ENCODE results near the gene ERGIC1. TPM values are rescaled to one million over a fixed set of nuclear protein-coding genes. Genes with fewer than 3 reads are reported as not detected.

Gene ERGIC1
- total RNA-seq, 2 donors from 2014 or later, result 34.0 to 35.7 TPM

- Mint-ChIP-seq H3K4me1 (peaks cover 16% of the 10 kb centered on the region), H3K27ac (no peak overlapping the region), H3K4me3 (no peak overlapping the region), H3K27me3 (no peaks in the 10 kb centered on the region), H3K9me3 (no peaks in the 10 kb centered on the region), H3K36me3 (ENCODE audit: low read depth) (no peaks in the 10 kb centered on the region)
- no peak for ATAC-seq (replicated peaks)
Measured at GRCh38 chr5:172795318-172795977, 38.6 kb upstream of the ERGIC1 start.

GRCh38 chr5:172796306-172796705, 37.7 kb upstream of the ERGIC1 start:
- no peak for ATAC-seq (replicated peaks)
- Mint-ChIP-seq H3K4me3 (no peak overlapping the region), H3K27me3 (no peaks in the 10 kb centered on the region), H3K4me1 (peaks cover 16% of the 10 kb centered on the region), H3K27ac (no peak overlapping the region), H3K36me3 (ENCODE audit: low read depth) (no peaks in the 10 kb centered on the region), H3K9me3 (no peaks in the 10 kb centered on the region)

DNA sequence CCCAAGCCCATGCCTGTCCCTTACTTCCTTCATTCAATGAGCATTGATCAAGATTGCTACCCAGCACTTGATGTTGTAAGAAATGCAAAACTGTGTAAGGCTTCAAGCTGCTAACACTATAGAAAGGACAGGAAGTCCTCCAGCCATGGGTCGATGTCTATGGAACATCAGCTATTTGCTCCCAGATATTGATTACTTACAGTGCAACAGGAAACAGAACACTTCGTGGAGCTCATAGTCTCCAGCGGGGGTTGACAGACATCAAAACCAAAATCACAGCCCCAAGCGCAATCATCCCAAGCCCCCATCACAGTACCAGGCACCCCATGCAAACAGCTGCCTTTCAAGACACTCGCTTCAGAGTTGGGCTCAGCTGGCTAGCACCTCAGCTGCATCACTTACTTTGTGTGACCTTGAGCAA, 36.3 kb upstream of the ERGIC1 start:
- no peaks in the 10 kb centered on the region for H3K9me3 Mint-ChIP-seq
- no peak overlapping the region for H3K27ac Mint-ChIP-seq
- no peaks in the 10 kb centered on the region for H3K36me3 Mint-ChIP-seq (ENCODE audit: low read depth)
- H3K27me3 Mint-ChIP-seq, result no peaks in the 10 kb centered on the region
- peak overlapping the region; percentile 39 for H3K4me3 Mint-ChIP-seq
- peaks cover 16% of the 10 kb centered on the region for H3K4me1 Mint-ChIP-seq
- peak; percentile 44 for ATAC-seq (replicated peaks)

GRCh38 chr5:172798422-172799215, 35.4 kb upstream of the ERGIC1 start:
- peak overlapping the region; percentile 39 for H3K4me3 Mint-ChIP-seq
- H3K27me3 Mint-ChIP-seq, result no peaks in the 10 kb centered on the region
- H3K36me3 Mint-ChIP-seq (ENCODE audit: low read depth), result no peaks in the 10 kb centered on the region
- H3K9me3 Mint-ChIP-seq, result no peaks in the 10 kb centered on the region
- H3K27ac Mint-ChIP-seq, result peak overlapping the region; percentile 12
- peak; percentile 88 for ATAC-seq (replicated peaks)
- H3K4me1 Mint-ChIP-seq, result peaks cover 16% of the 10 kb centered on the region

GRCh38 chr5:172799416-172799815, 34.6 kb upstream of the ERGIC1 start:
- Mint-ChIP-seq H3K4me1 (peaks cover 16% of the 10 kb centered on the region), H3K4me3 (no peak overlapping the region), H3K27ac (peak overlapping the region; percentile 12), H3K36me3 (ENCODE audit: low read depth) (no peaks in the 10 kb centered on the region), H3K27me3 (no peaks in the 10 kb centered on the region), H3K9me3 (no peaks in the 10 kb centered on the region)
- ATAC-seq (replicated peaks), result no peak

DNA sequence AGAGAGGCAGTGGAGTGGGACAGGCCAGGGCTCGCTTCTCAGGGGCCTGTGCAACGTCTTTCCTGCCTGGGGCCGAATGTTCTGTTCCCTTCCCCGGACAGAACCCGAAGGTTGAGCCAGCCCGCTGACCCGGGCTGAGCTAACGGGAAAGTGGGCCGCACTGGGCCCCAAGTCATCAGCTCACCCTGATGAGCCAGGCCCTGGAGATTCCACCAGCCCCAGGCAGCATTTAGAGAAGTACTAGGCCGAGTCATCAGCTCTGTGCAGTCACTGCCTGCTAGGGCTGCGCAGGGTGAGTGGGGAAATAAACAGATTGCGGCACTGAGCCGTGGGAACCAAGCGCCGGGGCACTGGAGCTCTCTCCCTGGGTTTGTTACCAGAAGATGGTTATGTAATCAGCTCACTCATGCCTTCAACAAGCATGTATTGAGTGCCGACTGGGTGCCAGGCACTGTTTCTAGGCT, 33.9 kb upstream of the ERGIC1 start:
- Mint-ChIP-seq H3K36me3 (ENCODE audit: low read depth) (no peaks in the 10 kb centered on the region), H3K4me3 (no peak overlapping the region), H3K27me3 (no peaks in the 10 kb centered on the region), H3K4me1 (peaks cover 16% of the 10 kb centered on the region), H3K9me3 (no peaks in the 10 kb centered on the region), H3K27ac (peak overlapping the region; percentile 12)
- no peak for ATAC-seq (replicated peaks)

GRCh38 chr5:172801179-172801671, 32.8 kb upstream of the ERGIC1 start:
- H3K4me3 Mint-ChIP-seq, result no peak overlapping the region
- H3K27me3 Mint-ChIP-seq, result no peaks in the 10 kb centered on the region
- H3K4me1 Mint-ChIP-seq, result peaks cover 16% of the 10 kb centered on the region
- no peaks in the 10 kb centered on the region for H3K9me3 Mint-ChIP-seq
- no peaks in the 10 kb centered on the region for H3K36me3 Mint-ChIP-seq (ENCODE audit: low read depth)
- ATAC-seq (replicated peaks), result no peak
- H3K27ac Mint-ChIP-seq, result no peak overlapping the region

DNA sequence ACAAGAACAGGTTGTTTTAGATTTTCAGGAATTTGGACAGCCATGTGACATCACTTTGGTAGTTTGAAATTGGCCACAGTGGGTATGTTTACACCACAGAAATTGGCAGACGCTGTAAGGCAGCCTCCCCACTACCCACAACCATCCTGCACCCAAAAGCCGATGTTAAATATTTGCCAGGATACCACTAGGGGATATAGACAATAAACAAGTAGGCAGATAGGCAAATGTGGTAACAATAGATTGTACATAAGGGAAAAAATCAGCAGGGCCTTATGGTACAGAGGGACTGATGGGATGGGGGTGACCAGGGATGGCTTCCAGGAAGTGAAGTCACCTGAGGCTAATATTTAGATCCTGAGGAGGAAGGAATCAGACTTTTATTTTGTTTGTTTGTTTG, 31.9 kb upstream of the ERGIC1 start:
- no peak for ATAC-seq (replicated peaks)
- H3K4me1 Mint-ChIP-seq, result peaks cover 18% of the 10 kb centered on the region
- H3K27ac Mint-ChIP-seq, result no peak overlapping the region

GRCh38 chr5:172802567-172803176, 31.4 kb upstream of the ERGIC1 start:
- H3K9me3 Mint-ChIP-seq, result no peaks in the 10 kb centered on the region
- ATAC-seq (replicated peaks), result no peak
- peaks cover 24% of the 10 kb centered on the region for H3K4me1 Mint-ChIP-seq
- H3K36me3 Mint-ChIP-seq (ENCODE audit: low read depth), result no peaks in the 10 kb centered on the region
- no peak overlapping the region for H3K4me3 Mint-ChIP-seq
- H3K27me3 Mint-ChIP-seq, result no peaks in the 10 kb centered on the region
- no peak overlapping the region for H3K27ac Mint-ChIP-seq

More for the DNA sequence above, 31.9 kb upstream of the ERGIC1 start:
- no peaks in the 10 kb centered on the region for H3K36me3 Mint-ChIP-seq (ENCODE audit: low read depth)
- no peak overlapping the region for H3K4me3 Mint-ChIP-seq
- H3K9me3 Mint-ChIP-seq, result no peaks in the 10 kb centered on the region
- no peaks in the 10 kb centered on the region for H3K27me3 Mint-ChIP-seq

- Mint-ChIP-seq H3K36me3 (ENCODE audit: low read depth) (no peaks in the 10 kb centered on the region), H3K4me3 (no peak overlapping the region), H3K27ac (peak overlapping the region; percentile 66), H3K9me3 (no peaks in the 10 kb centered on the region), H3K27me3 (no peaks in the 10 kb centered on the region), H3K4me1 (peaks cover 8% of the 10 kb centered on the region)
- ATAC-seq (replicated peaks), result no peak
Measured at GRCh38 chr5:172805018-172805683, 28.9 kb upstream of the ERGIC1 start.

GRCh38 chr5:172805736-172806255, 28.3 kb upstream of the ERGIC1 start:
- no peak overlapping the region for H3K4me3 Mint-ChIP-seq
- H3K4me1 Mint-ChIP-seq, result peaks cover 8% of the 10 kb centered on the region
- no peaks in the 10 kb centered on the region for H3K27me3 Mint-ChIP-seq

DNA sequence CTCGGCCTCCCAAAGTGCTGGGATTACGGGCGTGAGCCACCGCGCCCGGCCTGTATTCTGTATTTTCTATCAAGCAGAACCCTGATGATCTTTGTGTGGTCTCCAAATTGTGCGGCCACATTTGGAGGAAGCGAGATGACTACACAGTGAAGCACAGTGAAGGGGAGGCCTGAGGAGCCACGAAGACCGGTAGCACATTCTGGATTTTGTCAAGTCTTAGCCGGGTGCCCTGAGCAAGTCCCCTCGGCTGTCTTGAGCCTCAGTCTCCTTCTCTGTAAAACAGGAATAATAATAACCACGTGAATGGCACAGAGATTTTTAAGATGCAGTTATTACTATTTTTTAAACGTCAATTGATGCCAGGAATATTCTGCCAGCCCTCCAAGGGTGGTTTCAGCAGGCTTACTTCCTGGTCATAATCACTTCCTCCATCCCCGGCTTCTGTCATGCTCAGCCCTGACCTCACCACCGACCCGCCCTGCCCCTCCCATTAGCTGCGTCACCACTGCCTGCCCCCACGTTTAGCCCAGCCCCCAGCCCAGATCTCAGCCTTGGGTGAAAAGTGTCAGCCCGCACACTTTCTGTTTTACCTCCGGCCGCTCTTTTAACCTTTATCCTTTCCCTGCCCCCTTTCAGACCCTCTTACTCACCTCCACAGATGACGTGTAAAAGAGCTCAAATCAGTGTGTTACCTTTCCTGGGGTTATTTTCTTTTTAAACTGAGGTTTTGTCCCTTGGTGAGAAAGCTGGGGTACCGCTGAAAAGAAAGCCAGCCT, 27.0 kb upstream of the ERGIC1 start:
- Mint-ChIP-seq H3K27me3 (no peaks in the 10 kb centered on the region), H3K27ac (peak overlapping the region; percentile 80), H3K4me1 (peaks cover 8% of the 10 kb centered on the region), H3K9me3 (no peaks in the 10 kb centered on the region), H3K4me3 (peak overlapping the region; percentile 76), H3K36me3 (ENCODE audit: low read depth) (no peaks in the 10 kb centered on the region)
- ATAC-seq (replicated peaks), result peak; percentile 99

More at GRCh38 chr5:172805736-172806255, 28.3 kb upstream of the ERGIC1 start:
- Mint-ChIP-seq H3K27ac (peak overlapping the region; percentile 38), H3K9me3 (no peaks in the 10 kb centered on the region), H3K36me3 (ENCODE audit: low read depth) (no peaks in the 10 kb centered on the region)
- no peak for ATAC-seq (replicated peaks)

GRCh38 chr5:172807766-172808311, 26.2 kb upstream of the ERGIC1 start:
- Mint-ChIP-seq H3K4me1 (peaks cover 8% of the 10 kb centered on the region), H3K27me3 (no peaks in the 10 kb centered on the region)

More at GRCh38 chr5:172807766-172808311, 26.2 kb upstream of the ERGIC1 start:
- Mint-ChIP-seq H3K9me3 (no peaks in the 10 kb centered on the region), H3K4me3 (peak overlapping the region; percentile 76), H3K36me3 (ENCODE audit: low read depth) (no peaks in the 10 kb centered on the region), H3K27ac (peak overlapping the region; percentile 80)
- ATAC-seq (replicated peaks), result no peak
